K562 (cell line): Measurements from ENCODE around the gene MAP1LC3B. TPM values are rescaled to one million over a fixed set of nuclear protein-coding genes. Genes with fewer than 3 reads are reported as not detected.

Experiments
- ATAC-seq: fragments of 200-7000 bp; cut with Tn5 transposase; 3 replicates; pipeline ENCODE4 v1.9.1; 2020; ENCODE audit warnings: moderate library complexity
- BruUV-seq: library from RNA; stranded (reverse); fragments of 400-500 nt; replicated peaks from 2 replicates; lab custom pipeline; 2021; lab: Mats Ljungman, UMichigan
- CTCF ChIA-PET: fragments of 300-600 bp; formaldehyde crosslinking; extraction: SDS; loops from one replicate; lab custom pipeline; 2021; ENCODE audit warnings: low intra/inter-chr PET ratio; lab: Yijun Ruan, JAX
- POLR2A ChIA-PET: fragments of 300-600, 350-650 bp; sonication (Branson Sonifier 250); formaldehyde crosslinking; extraction: SDS; loops from one replicate; lab custom pipeline; 2021; ENCODE audit warnings: antibody characterized with exemption, inconsistent platforms; lab: Yijun Ruan, JAX
- DNase-seq, 4 experiments: peaks; one replicate each; pipeline versions ENCODE4 v3.0.0 to v3.0.0-alpha.2; 2011 to 2018; ENCODE audit warnings: low spot score in 3 of 4, mixed read lengths in 3 of 4; ENCODE audit errors: extremely low read depth in 1 of 4
- FAIRE-seq: peaks from 2 replicates; lab custom pipeline; 2011; peaks lifted over from hg19 to GRCh38; lab: Jason Lieb, UNC
- H2AFZ ChIP-seq: 2 replicates; pipeline ENCODE4 v1.6.0; 2011; ENCODE audit warnings: low read depth, low read length, control low read depth, inconsistent platforms
- H3K27ac ChIP-seq: fragments of 200-600 bp; 3 replicates; pipeline ENCODE4 v1.8.0; 2011; ENCODE audit warnings: low read depth, mild to moderate bottlenecking, control low read depth, inconsistent platforms, low read length, moderate library complexity, mixed read lengths; ENCODE audit errors: extremely low read depth
- H3K27me3 ChIP-seq, 2 experiments: fragments of 300-600 bp in 1 of 2; 2 replicates in 1 of 2; 3 replicates in 1 of 2; pipeline versions ENCODE4 v1.6.0 to v1.8.0; 2011; ENCODE audit warnings: inconsistent platforms in 2 of 2, low read length in 2 of 2, mild to moderate bottlenecking in 1 of 2, mixed read lengths in 1 of 2, moderate library complexity in 1 of 2; ENCODE audit not compliant: control insufficient read depth in 2 of 2, insufficient read depth in 2 of 2
- H3K36me3 ChIP-seq: fragments of 300-600 bp; 3 replicates; pipeline ENCODE4 v1.8.0; 2011; ENCODE audit warnings: mild to moderate bottlenecking, low read length, inconsistent platforms; ENCODE audit not compliant: control insufficient read depth, insufficient read depth
- H3K4me1 ChIP-seq, 2 experiments: fragments of 200-600 bp in 1 of 2; replicated peaks in 1 of 2; 2 replicates in 1 of 2; 3 replicates in 1 of 2; pipeline versions ENCODE4 v1.5.1 to v1.8.0; 2011; ENCODE audit warnings: inconsistent platforms in 2 of 2, low read length in 2 of 2, mild to moderate bottlenecking in 1 of 2, mixed read lengths in 1 of 2, moderate library complexity in 1 of 2; ENCODE audit not compliant: control insufficient read depth in 2 of 2, insufficient read depth in 2 of 2
- H3K4me2 ChIP-seq: 2 replicates; pipeline ENCODE4 v1.6.1; 2011; ENCODE audit warnings: low read length, control low read depth, inconsistent platforms, mixed read lengths; ENCODE audit not compliant: insufficient read depth
- H3K4me3 ChIP-seq: fragments of 200-600 bp; sonication (generic), shearing (Covaris generic); 2 replicates; pipeline ENCODE4 v1.5.1; 2016; ENCODE audit warnings: control low read depth, inconsistent platforms
- H3K79me2 ChIP-seq: fragments of 200-600 bp; 3 replicates; pipeline ENCODE4 v1.8.0; 2011; ENCODE audit warnings: low read length, inconsistent platforms; ENCODE audit not compliant: control insufficient read depth, insufficient read depth
- H3K9ac ChIP-seq, 2 experiments: 2 replicates each; pipeline versions ENCODE4 v1.6.0 to v1.6.1; 2011; ENCODE audit warnings: low read depth in 2 of 2, low read length in 2 of 2, control low read depth in 1 of 2, inconsistent platforms in 1 of 2, mild to moderate bottlenecking in 1 of 2, mixed read lengths in 1 of 2; ENCODE audit not compliant: insufficient read depth in 1 of 2
- H3K9me1 ChIP-seq: one replicate; pipeline ENCODE4 v1.6.0; 2011; ENCODE audit warnings: inconsistent platforms, mild to moderate bottlenecking, low read length, moderate library complexity; ENCODE audit not compliant: control insufficient read depth, insufficient read depth
- H3K9me3 ChIP-seq: replicated peaks from 2 replicates; pipeline ENCODE4 v1.5.1; 2011; ENCODE audit warnings: low read depth, low read length, inconsistent platforms; ENCODE audit not compliant: control insufficient read depth, insufficient read depth
- H4K20me1 ChIP-seq: replicated peaks from 2 replicates; pipeline ENCODE4 v1.6.1; 2011; ENCODE audit warnings: low read length, inconsistent platforms, mixed read lengths; ENCODE audit not compliant: control insufficient read depth, insufficient read depth
- CBFA2T3 ChIP-seq: fragments of 450-650 bp; IDR thresholded peaks from 2 replicates; pipeline ENCODE4 v1.6.1; 2017
- CEBPB ChIP-seq: fragments of 450-650 bp; IDR thresholded peaks from 2 replicates; pipeline ENCODE4 v1.6.1; 2016; ENCODE audit warnings: missing genetic modification characterization, missing compliant biosample characterization
- DIDO1 ChIP-seq: fragments of 450-650 bp; IDR thresholded peaks from 2 replicates; pipeline ENCODE4 v1.6.1; 2016; ENCODE audit warnings: low read depth, missing biosample characterization, missing genetic modification characterization
- DLX4 ChIP-seq: fragments of 250-450 bp; sonication (Bioruptor Pico); IDR thresholded peaks from 2 replicates; pipeline ENCODE4 v1.6.1; 2021; ENCODE audit warnings: mild to moderate bottlenecking
- ESRRA ChIP-seq: fragments of 450-650 bp; IDR thresholded peaks from 2 replicates; pipeline ENCODE4 v1.6.1; 2014; ENCODE audit warnings: low read depth, mild to moderate bottlenecking, moderate library complexity, borderline replicate concordance
- ETV1 ChIP-seq: fragments of 450-650 bp; conservative IDR thresholded peaks from 2 replicates; pipeline ENCODE4 v1.6.1; 2016; ENCODE audit warnings: missing genetic modification characterization, control low read depth, low read depth, missing compliant biosample characterization
- ETV5 ChIP-seq: sonication (generic); formaldehyde crosslinking; IDR thresholded peaks from 2 replicates; pipeline ENCODE4 v1.4.0; 2020; ENCODE audit warnings: low read depth, mild to moderate bottlenecking, missing genetic modification reagents
- FOXP1 ChIP-seq: sonication (generic); formaldehyde crosslinking; IDR thresholded peaks from 2 replicates; pipeline ENCODE4 v1.8.0; 2022; ENCODE audit warnings: mild to moderate bottlenecking, missing genetic modification reagents
- MAFG ChIP-seq: fragments of 450-650 bp; conservative IDR thresholded peaks from 2 replicates; pipeline ENCODE4 v1.6.1; 2016; ENCODE audit warnings: missing genetic modification characterization, missing compliant biosample characterization
- MYBL2 ChIP-seq, 2 experiments: fragments of 450-650 bp in 1 of 2; sonication (generic) in 1 of 2; formaldehyde crosslinking in 1 of 2; IDR thresholded peaks; 2 replicates each; pipeline versions ENCODE4 v1.6.1 to v1.8.1; 2017 to 2022; ENCODE audit warnings: borderline replicate concordance in 1 of 2, inconsistent platforms in 1 of 2, low read depth in 1 of 2, mild to moderate bottlenecking in 1 of 2, missing genetic modification reagents in 1 of 2, moderate library complexity in 1 of 2
- RAD51 ChIP-seq: fragments of 450-650 bp; IDR thresholded peaks from 2 replicates; pipeline ENCODE4 v1.7.1; 2016; ENCODE audit warnings: low read depth, mild to moderate bottlenecking, borderline replicate concordance
- SOX6 ChIP-seq: fragments of 450-650 bp; IDR thresholded peaks from 2 replicates; pipeline ENCODE4 v1.6.1; 2014; ENCODE audit warnings: mild to moderate bottlenecking
- ZNF239 ChIP-seq: fragments of 250-450 bp; sonication (Bioruptor Pico); IDR thresholded peaks from 2 replicates; pipeline ENCODE4 v1.4.0; 2020; ENCODE audit warnings: mild to moderate bottlenecking
- ZNF512 ChIP-seq: IDR thresholded peaks from 2 replicates; pipeline ENCODE4 v1.6.1; 2016; ENCODE audit warnings: missing genetic modification characterization, missing compliant biosample characterization
- WGBS: fragments of 100-300 bp; shearing (Covaris generic); methylation state at CpG from one replicate; pipeline ENCODE4 v1.1.6; 2016; ENCODE audit warnings: low coverage, mixed read lengths; ENCODE audit not compliant: insufficient coverage; ENCODE audit errors: missing lambda C conversion rate; 5-methylcytosine and 5-hydroxymethylcytosine counted together
- in situ Hi-C: fragments of 300-500 bp; cut with MboI; formaldehyde crosslinking; loops from 4 replicates; pipeline ENCODE4 v1.15.0; 2018; ENCODE audit warnings: inconsistent platforms, mixed read lengths
- intact Hi-C: fragments of 100-400 bp; cut with micrococcal nuclease; formaldehyde crosslinking; loops from 2 replicates; pipeline ENCODE4 v1.14.2; 2022
- polyA plus RNA-seq, 8 experiments: library from polyadenylated mRNA; depleted of rRNA in 4 of 8; stranded (reverse) in 5 of 8; unstranded in 3 of 8; fragments of >200 nt; fragmentation: Nextera tagmentation in 2 of 8; fragmentation: Illumina TruSeq in 1 of 8; extraction: Ambion mirVana in 2 of 8; extraction: Trizol in 1 of 8; gene quantifications; 2 replicates each; pipeline versions ENCODE4 v1.2.1 to v1.2.3, GENCODE V29; 2011 to 2014; ENCODE audit warnings: inconsistent platforms in 1 of 8, missing spikeins in 1 of 8
- total RNA-seq, 7 experiments: library from RNA; depleted of rRNA in 6 of 7; stranded (reverse); fragments of >200 nt in 6 of 7; fragmentation: Illumina TruSeq in 2 of 7; extraction: Trizol in 2 of 7; gene quantifications; 2 replicates each; pipeline versions ENCODE4 v1.2.1 to v1.2.3, GENCODE V29; 2011 to 2021; ENCODE audit warnings: low replicate concordance in 1 of 7
- TF ChIP-seq, protein P1 (sequence below), 2 experiments: fragments of 450-650 bp in 1 of 2; sonication (generic) in 1 of 2; formaldehyde crosslinking in 1 of 2; IDR thresholded peaks in 1 of 2; conservative IDR thresholded peaks in 1 of 2; 2 replicates each; pipeline versions ENCODE4 v1.6.1 to v1.8.1; 2016 to 2023; ENCODE audit warnings: mild to moderate bottlenecking in 2 of 2, moderate library complexity in 2 of 2, inconsistent platforms in 1 of 2, missing genetic modification reagents in 1 of 2

The MAP1LC3B gene
- total and polyA plus RNA-seq, 9 of the 15 experiments (the other 6 are each of a cell fraction or from before 2014, with no cell fraction given), result 16.0 to 81.5 (median 36.7) TPM

GRCh38 chr16:87360862-87361610, 31.1 kb upstream of the MAP1LC3B start:
- no peak overlapping the region for H3K4me2 ChIP-seq
- H3K36me3 ChIP-seq, result peaks cover 73% of the 10 kb centered on the region; the same call in 2 of the 3 replicates
- peaks cover 19% of the 10 kb centered on the region for H4K20me1 ChIP-seq
- FAIRE-seq, result no peak
- no peaks in the 10 kb centered on the region for H3K27me3 ChIP-seq
- ATAC-seq, result no peak
- H3K9ac ChIP-seq, result no peak overlapping the region
- intact Hi-C loops (no loop called here), in situ Hi-C loops (no loop called here)
- TF ChIP-seq RAD51, result no peak
- no peak for TF ChIP-seq ETV5 (CRISPR knock-in tag)
- TF ChIP-seq ETV1, result no peak
- TF ChIP-seq CBFA2T3, result no peak
- TF ChIP-seq DLX4 (CRISPR knock-in tag), result no peak
- no peak for TF ChIP-seq SOX6
- TF ChIP-seq CEBPB (tag), result no peak
- TF ChIP-seq ZNF512 (tag), result no peak
- no peak for TF ChIP-seq MAFG (tag)
- no peak for TF ChIP-seq FOXP1 (CRISPR knock-in tag)
- TF ChIP-seq ZNF239 (CRISPR knock-in tag), result no peak
- TF ChIP-seq, protein P1, sequence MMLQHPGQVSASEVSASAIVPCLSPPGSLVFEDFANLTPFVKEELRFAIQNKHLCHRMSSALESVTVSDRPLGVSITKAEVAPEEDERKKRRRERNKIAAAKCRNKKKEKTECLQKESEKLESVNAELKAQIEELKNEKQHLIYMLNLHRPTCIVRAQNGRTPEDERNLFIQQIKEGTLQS (IDR thresholded peaks at IDR 0.05), result no peak
- TF ChIP-seq, protein P1 (CRISPR knock-in tag; conservative IDR thresholded peaks at IDR 0.05), result no peak
- TF ChIP-seq ESRRA, result no peak
- no peak for TF ChIP-seq DIDO1 (tag)
- TF ChIP-seq MYBL2 (IDR thresholded peaks at IDR 0.05; ENCODE audit: low read depth), result no peak
- no peak for TF ChIP-seq MYBL2 (CRISPR knock-in tag; IDR thresholded peaks at IDR 0.05; ENCODE audit: borderline replicate concordance)
- ChIA-PET CTCF (no interaction called here), POLR2A (interaction anchor here (0.5 to 0.6 kb wide), 2 partner anchors 258 to 806 kb away, joined by 3 read pairs; partner anchors contain the start of gene MTHFSD)
- no peak for DNase-seq
- no peak overlapping the region for H3K4me3 ChIP-seq
- WGBS, result 96% methylated on average over 16 of the region's 16 CpGs
- H3K27ac ChIP-seq, result no peak overlapping the region
- peaks cover 2% of the 10 kb centered on the region for H3K9me1 ChIP-seq
- no TSS peak for BruUV-seq
- H3K79me2 ChIP-seq, result peaks cover 32% of the 10 kb centered on the region
- no peak overlapping the region for H2AFZ ChIP-seq
- no peaks in the 10 kb centered on the region for H3K9me3 ChIP-seq
- peaks cover 17% of the 10 kb centered on the region in 2 experiments for H3K4me1 ChIP-seq
